ENCODE results near the gene CPLX1. TPM values are rescaled to one million over a fixed set of nuclear protein-coding genes. Genes with fewer than 3 reads are reported as not detected.

CPLX1 gene
- total RNA-seq, 1 donor = not detected

DNA sequence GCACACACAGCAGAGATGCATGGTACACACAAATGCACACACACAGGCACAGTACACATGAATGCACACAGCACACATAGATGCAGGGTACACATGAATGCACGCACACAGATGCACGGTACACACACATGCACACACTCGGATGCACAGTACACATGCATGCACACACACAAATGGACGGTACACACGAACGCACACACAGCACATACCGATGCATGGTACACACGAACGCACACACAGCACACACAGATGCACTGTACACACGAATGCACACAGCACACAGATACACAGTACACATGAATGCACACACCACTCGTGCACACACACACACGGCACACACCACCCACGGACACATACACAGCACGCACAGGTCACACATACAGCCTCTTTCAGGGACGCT, 43.8 kb upstream of the CPLX1 start:
- H3K4me3 ChIP-seq (ENCODE audit: low read depth, low read length) = no peak overlapping the region
- DNase-seq (ENCODE audit: low read depth) = no peak
- TF ChIP-seq, protein P1, sequence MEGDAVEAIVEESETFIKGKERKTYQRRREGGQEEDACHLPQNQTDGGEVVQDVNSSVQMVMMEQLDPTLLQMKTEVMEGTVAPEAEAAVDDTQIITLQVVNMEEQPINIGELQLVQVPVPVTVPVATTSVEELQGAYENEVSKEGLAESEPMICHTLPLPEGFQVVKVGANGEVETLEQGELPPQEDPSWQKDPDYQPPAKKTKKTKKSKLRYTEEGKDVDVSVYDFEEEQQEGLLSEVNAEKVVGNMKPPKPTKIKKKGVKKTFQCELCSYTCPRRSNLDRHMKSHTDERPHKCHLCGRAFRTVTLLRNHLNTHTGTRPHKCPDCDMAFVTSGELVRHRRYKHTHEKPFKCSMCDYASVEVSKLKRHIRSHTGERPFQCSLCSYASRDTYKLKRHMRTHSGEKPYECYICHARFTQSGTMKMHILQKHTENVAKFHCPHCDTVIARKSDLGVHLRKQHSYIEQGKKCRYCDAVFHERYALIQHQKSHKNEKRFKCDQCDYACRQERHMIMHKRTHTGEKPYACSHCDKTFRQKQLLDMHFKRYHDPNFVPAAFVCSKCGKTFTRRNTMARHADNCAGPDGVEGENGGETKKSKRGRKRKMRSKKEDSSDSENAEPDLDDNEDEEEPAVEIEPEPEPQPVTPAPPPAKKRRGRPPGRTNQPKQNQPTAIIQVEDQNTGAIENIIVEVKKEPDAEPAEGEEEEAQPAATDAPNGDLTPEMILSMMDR (IDR thresholded peaks at IDR 0.05; ENCODE audit: insufficient read depth, low read depth, low read length) = no peak

DNA sequence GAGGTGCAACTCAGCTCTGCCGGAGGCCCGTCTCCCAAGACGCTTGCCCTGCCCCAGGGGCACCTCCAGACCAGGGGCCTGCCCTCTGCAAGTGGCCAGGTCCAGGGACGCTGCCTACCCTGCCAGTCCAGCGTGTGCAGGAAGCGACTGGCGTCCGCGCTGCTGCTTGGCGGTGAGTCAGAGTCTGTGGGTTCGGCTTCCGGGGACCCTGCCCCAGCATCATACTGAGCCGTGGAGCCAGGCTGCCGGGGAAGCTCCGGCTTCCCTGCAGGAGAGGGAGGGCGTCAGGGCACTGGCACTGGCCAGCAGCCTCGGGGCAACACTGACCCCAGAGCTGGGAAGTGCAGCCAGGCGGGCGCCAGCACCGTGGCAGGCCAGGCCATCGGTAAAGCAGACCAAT, 42.5 kb upstream of the CPLX1 start:
- TF ChIP-seq, protein P1 (IDR thresholded peaks at IDR 0.05; ENCODE audit: insufficient read depth, low read depth, low read length) = no peak
- DNase-seq (ENCODE audit: low read depth) = no peak
- no peak overlapping the region for H3K4me3 ChIP-seq (ENCODE audit: low read depth, low read length)

DNA sequence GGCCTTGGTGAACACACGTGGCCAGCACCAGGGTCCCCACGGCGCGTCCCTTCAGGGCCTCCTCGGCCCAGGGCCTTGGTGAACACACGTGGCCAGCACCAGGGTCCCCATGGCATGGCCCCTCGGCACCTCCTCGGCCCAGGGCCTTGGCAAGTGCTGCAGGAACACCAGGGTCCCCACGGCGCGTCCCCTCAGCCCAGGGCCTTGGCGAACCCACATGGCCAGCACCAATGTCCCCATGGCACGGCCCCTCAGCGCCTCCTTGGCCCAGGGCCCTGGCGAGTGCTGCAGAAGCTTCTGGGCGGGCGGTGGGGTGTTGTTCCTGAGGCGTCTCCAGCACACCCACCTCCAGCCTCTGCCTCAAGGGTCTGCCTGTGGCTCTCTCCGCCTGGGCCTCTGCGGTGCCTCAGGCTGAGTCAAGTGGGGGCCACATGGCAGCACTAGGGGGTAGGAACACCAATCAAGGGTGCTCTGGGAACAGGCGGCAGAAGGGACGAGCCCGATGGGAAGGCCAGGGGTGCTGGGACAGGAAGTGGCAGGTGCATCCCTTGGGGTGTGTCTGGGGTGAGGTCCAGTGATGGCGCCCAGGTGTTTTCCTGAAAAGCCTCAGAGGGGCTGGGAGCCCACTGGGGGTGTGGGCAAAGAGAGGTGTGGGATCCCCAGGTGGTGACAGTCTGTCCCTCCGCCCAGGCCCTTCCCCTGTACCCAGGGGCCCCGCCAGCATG, 41.8 kb upstream of the CPLX1 start:
- no peak for DNase-seq (ENCODE audit: low read depth)
- TF ChIP-seq, protein P1 (IDR thresholded peaks at IDR 0.05; ENCODE audit: insufficient read depth, low read depth, low read length) = no peak
- H3K4me3 ChIP-seq (ENCODE audit: low read depth, low read length) = no peak overlapping the region

- no peak overlapping the region for H3K4me3 ChIP-seq (ENCODE audit: low read depth, low read length)
- TF ChIP-seq, protein P1 (IDR thresholded peaks at IDR 0.05; ENCODE audit: insufficient read depth, low read depth, low read length) = no peak
- no peak for DNase-seq (ENCODE audit: low read depth)
These were observed 40.9 kb upstream of the CPLX1 start for GRCh38 chr4:866761-867390.

GRCh38 chr4:866068-866760, 40.3 kb upstream of the CPLX1 start:
- H3K4me3 ChIP-seq (ENCODE audit: low read depth, low read length) = no peak overlapping the region
- TF ChIP-seq, protein P1 (IDR thresholded peaks at IDR 0.05; ENCODE audit: insufficient read depth, low read depth, low read length) = no peak
- DNase-seq (ENCODE audit: low read depth) = no peak

GRCh38 chr4:865572-865971, 39.6 kb upstream of the CPLX1 start:
- H3K4me3 ChIP-seq (ENCODE audit: low read depth, low read length) = no peak overlapping the region
- TF ChIP-seq, protein P1 (IDR thresholded peaks at IDR 0.05; ENCODE audit: insufficient read depth, low read depth, low read length) = no peak
- DNase-seq (ENCODE audit: low read depth) = no peak
